MG63 (cell line): ENCODE data around the gene GINS2. TPM values are rescaled to one million over a fixed set of nuclear protein-coding genes. Genes with fewer than 3 reads are reported as not detected.
A peak's percentile ranks its signal among the peaks of the same experiment; 100 is the strongest.

ENCODE experiments used
- DNase-seq: peaks from one replicate; pipeline ENCODE4 v3.0.0-alpha.2; 2020
- H3K27me3 ChIP-seq: fragments of 250-450 bp; sonication (Bioruptor Pico); 2 replicates; pipeline ENCODE4 v1.5.1; 2020; ENCODE audit warnings: mild to moderate bottlenecking, moderate library complexity
- H3K36me3 ChIP-seq: fragments of 250-450 bp; sonication (Bioruptor Pico); 2 replicates; pipeline ENCODE4 v1.5.1; 2020; ENCODE audit warnings: mild to moderate bottlenecking, moderate library complexity
- H3K4me3 ChIP-seq: fragments of 250-450 bp; sonication (Bioruptor Pico); 2 replicates; pipeline ENCODE4 v1.5.1; 2020; ENCODE audit warnings: mild to moderate bottlenecking, moderate library complexity
- H3K9me3 ChIP-seq: fragments of 250-450 bp; sonication (Bioruptor Pico); 2 replicates; pipeline ENCODE4 v1.5.1; 2020; ENCODE audit warnings: mild to moderate bottlenecking, moderate library complexity
- total RNA-seq: library from RNA; depleted of rRNA; stranded (reverse); fragments of >200 nt; shearing (Covaris generic); gene quantifications from 2 replicates; pipeline ENCODE4 v1.2.3, GENCODE V29; 2014; ENCODE audit warnings: low replicate concordance

The GINS2 gene
- total RNA-seq, 1 experiment from 2014 or later: 12.8 TPM

DNA sequence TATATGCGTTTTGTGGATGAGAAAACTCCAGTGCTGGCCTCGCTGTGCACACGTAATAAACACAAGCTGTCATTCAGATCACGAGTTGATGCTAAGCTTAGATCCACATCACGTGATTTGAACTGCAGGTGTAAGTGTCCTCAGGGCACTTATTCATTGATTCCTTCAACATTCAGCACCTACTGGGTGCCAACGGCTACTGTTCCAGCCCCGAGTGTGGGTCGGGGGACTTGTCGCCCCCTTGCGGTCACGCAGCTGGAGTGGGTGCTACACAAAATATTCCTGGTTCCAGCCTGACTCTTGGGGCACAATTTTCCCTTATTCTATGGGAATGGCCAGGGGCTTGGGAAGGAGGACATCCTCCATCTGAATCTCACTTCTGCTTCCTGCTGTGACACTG is 29.9 kb upstream of the GINS2 start:
- no peaks in the 10 kb centered on the region for H3K9me3 ChIP-seq
- DNase-seq: no peak
- no peaks in the 10 kb centered on the region for H3K36me3 ChIP-seq
- no peaks in the 10 kb centered on the region for H3K27me3 ChIP-seq
- H3K4me3 ChIP-seq: no peak overlapping the region

DNA sequence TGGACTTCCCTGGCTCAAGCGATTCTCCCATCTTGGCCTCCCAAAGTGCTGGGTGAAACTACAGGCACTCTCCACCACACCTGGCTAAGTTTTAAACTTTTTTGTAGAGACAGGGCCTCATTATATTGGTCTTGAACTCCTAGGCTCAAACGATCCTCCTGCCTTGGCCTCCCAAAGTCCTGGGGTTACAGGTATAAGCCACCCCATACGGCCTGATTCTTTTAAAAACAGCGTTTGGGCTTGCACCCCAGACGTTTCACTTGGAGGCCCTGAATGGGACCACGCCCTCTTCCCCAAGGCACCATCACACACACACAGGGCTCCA is 29.4 kb upstream of the GINS2 start:
- Histone ChIP-seq H3K36me3 (no peaks in the 10 kb centered on the region), H3K27me3 (no peaks in the 10 kb centered on the region), H3K4me3 (no peak overlapping the region), H3K9me3 (no peaks in the 10 kb centered on the region)
- DNase-seq: no peak

DNA sequence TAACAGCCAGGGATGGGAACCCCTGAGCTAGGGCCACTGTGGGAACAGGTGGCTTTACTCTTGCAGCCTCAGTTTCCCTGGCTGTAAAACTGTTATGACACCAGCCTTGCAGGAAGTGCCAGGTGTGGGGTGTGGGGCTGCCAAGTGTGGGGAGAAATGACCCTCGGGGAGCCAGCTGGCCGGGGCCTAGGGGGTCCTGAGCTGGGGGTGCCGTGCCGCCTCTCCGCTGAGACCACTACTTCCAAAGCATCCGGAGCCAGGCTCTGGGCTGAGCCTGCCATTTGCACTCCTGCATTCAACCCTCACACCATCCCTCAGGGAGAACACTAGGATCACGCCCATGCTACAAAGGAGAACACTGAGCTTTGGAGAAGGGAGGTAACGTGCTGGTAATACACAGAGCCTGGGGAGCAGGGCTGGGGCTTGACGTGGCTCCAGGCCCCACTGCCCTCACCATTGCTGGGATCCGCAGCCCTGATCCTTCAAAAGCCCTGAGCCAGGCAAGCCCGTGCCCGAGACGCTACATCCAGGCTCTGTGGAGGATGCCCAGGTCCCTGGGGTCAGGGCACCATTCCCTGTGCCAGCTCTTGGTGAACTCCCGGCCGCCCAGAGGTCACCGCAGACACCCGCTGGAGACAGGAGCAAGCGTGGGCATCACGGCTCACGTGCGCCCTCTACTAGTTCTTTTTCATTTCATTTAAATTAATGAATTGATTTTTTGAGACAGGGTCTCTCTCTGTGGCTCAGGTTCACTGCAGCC is 28.8 kb upstream of the GINS2 start:
- no peaks in the 10 kb centered on the region for H3K36me3 ChIP-seq
- no peaks in the 10 kb centered on the region for H3K9me3 ChIP-seq
- no peak overlapping the region for H3K4me3 ChIP-seq
- peak; percentile 47 for DNase-seq
- no peaks in the 10 kb centered on the region for H3K27me3 ChIP-seq

DNA sequence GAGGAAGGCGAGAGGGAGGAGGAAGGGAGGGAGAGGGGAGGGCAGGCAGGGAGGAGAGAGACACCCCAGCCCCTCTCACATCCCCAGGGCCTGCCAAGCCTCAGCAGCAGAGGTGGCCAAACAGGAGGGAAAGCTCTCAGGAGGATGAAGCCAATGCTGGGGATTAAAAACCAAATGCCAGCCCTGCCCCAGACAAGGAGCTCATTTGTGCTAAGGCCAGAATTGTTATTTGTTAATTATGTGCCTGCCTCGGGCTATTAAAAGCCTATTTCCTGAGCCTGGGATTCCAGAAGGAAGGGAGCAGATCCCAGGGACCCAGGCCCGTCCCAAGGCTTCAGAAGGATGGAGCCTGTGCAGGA is 27.9 kb upstream of the GINS2 start:
- Histone ChIP-seq H3K9me3 (no peaks in the 10 kb centered on the region; the same call in 1 of the 2 replicates), H3K27me3 (no peaks in the 10 kb centered on the region), H3K4me3 (no peak overlapping the region), H3K36me3 (no peaks in the 10 kb centered on the region)
- no peak for DNase-seq

DNA sequence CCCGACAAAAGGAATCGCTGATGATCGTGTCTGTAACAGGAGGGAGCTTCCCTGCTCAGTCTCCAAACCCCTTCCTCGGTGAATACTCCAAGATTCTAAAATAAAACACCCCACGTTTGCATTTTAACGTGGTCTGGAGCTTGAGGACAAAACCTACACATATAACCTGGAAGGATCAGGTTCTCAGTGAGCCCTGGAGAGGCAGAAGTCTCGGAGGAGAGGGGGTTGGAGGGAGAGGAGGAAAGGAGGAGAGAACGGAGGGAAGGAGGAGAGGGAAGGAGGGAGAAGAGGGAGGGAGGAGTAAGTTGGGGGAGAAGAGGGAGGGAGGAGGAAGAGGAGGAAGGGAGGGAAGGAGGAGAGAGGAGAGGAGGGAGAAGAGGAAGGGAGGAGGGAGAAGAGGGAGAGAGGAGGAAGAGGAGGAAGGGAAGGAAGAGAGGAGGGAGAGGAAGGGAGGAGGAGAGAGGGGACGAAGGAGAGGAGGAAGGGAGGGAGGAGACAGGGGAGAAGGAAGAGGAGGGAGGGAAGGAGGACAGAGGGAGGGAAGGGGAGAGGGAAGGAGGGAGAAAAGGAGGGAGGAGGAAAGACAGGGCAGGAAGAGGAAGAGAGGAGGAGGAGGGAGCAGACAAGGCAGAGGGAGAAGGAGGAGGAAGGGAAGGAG is 27.4 kb upstream of the GINS2 start:
- no peaks in the 10 kb centered on the region; the same call in 1 of the 2 replicates for H3K9me3 ChIP-seq
- H3K4me3 ChIP-seq: no peak overlapping the region
- H3K27me3 ChIP-seq: no peaks in the 10 kb centered on the region
- no peaks in the 10 kb centered on the region for H3K36me3 ChIP-seq
- DNase-seq: no peak

DNA sequence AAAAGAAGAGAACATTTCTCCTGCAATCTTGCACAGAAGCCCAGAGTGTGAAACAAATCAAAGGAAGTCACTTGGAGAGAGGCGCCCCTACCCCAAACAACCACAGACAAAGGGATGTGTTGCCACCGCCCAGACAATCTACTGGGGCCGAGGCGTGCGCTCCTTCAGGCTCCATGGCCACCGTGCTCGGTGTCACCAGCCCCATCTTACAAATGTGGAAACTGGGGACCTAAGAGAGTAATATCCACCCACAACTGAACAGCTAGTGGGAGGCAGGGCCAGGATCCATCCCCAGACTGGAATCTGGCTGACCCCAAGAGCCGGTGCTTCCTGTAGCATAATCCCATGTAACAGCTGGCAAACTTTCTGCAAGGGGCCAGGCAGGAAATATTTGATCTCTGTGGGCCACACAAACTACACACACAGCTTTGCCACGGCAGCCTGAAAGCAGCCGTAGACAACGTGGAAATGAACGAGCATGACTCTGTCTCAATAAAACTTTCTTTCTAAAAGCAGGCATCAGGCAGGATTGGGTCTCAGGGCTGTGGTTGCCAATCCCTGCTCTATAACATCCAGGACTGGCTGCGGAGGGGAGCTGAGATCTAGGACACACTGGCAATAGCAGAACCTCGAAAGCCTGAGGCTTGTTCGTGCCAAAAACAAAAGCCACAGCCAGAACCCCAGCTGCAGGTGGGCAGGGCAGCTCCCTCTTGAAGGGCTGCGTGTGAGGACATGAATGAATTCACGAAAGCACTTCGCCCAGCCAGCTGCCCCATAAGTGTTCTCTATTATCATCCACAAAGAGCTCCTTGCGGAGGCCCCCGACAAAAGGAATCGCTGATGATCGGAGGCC is 26.6 kb upstream of the GINS2 start:
- H3K36me3 ChIP-seq: no peaks in the 10 kb centered on the region
- DNase-seq: no peak
- no peaks in the 10 kb centered on the region for H3K27me3 ChIP-seq
- H3K9me3 ChIP-seq: no peaks in the 10 kb centered on the region; the same call in 1 of the 2 replicates
- no peak overlapping the region for H3K4me3 ChIP-seq

DNA sequence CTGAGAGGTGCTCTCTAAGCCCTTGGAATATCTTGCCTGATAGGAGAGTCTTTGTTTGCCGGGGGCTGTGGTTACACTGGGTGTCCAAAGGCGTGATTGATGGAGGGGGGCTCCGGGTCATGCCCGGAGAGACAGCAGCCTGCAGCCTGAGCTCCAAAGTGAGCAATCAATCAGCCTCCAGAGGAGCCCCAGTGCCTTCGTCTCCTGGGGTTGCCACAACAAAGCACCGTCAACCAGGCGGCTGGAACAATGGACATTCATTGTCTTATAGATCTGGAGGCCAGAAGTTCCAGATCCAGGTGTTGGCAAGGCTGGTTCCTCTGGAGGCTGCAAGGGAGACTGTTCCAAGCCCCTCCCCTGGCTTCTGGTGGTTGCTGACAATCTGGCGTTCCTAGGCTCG is 24.0 kb upstream of the GINS2 start:
- Histone ChIP-seq H3K36me3 (no peaks in the 10 kb centered on the region), H3K4me3 (no peak overlapping the region), H3K9me3 (no peaks in the 10 kb centered on the region; the same call in 1 of the 2 replicates), H3K27me3 (no peaks in the 10 kb centered on the region)
- DNase-seq: no peak

DNA sequence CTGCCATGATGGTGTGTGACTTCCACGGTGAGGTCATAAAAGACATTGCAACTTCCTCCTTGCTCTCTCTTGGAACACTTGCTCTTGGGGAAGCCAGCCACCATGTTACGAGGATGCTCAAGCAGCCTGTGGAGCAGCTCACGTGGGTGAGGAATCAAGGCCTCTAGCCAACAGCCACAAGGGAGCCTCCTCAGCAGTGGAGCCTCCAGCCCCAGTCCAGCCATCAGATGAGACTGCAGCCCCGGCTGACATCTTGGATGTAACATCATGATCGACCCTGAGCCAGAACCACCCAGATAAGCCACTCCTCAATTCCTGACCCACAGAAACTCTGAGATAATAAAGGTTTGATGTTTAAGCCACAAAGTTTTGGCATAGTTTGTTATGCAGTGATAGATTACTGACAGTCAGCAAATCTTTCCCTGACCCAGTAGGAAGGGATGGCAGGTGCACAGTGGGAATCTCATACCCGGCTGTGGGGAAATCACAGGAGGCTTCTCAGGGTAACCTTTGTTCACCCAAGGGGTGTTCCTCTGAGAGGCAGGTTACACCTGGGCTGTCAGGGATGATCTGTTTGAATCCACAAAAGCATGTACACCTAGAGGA is 23.3 kb upstream of the GINS2 start:
- DNase-seq: no peak
- H3K27me3 ChIP-seq: no peaks in the 10 kb centered on the region

DNA sequence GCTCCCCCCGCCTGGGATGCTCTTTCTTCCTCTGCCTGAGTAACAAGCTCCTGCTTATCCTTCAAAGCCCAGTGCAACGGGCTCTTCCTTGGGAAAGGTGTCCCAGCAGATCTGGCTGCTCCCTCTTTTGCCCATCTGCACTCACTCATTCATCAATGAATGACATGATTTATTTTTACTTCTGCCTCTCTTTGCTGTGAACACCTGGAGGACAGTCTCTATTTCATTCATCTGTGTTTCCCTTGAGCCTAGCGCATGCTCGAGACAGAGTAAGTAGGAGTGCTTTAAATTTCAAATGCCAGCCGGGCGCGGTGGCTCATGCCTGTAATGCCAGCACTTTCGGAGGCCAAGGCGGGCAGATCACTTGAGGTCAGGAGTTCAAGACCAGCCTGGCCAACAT is 22.0 kb upstream of the GINS2 start:
- H3K4me3 ChIP-seq: no peak overlapping the region
- DNase-seq: no peak

More for the DNA sequence above, 23.3 kb upstream of the GINS2 start:
- Histone ChIP-seq H3K9me3 (no peaks in the 10 kb centered on the region; the same call in 1 of the 2 replicates), H3K4me3 (no peak overlapping the region), H3K36me3 (no peaks in the 10 kb centered on the region)

DNA sequence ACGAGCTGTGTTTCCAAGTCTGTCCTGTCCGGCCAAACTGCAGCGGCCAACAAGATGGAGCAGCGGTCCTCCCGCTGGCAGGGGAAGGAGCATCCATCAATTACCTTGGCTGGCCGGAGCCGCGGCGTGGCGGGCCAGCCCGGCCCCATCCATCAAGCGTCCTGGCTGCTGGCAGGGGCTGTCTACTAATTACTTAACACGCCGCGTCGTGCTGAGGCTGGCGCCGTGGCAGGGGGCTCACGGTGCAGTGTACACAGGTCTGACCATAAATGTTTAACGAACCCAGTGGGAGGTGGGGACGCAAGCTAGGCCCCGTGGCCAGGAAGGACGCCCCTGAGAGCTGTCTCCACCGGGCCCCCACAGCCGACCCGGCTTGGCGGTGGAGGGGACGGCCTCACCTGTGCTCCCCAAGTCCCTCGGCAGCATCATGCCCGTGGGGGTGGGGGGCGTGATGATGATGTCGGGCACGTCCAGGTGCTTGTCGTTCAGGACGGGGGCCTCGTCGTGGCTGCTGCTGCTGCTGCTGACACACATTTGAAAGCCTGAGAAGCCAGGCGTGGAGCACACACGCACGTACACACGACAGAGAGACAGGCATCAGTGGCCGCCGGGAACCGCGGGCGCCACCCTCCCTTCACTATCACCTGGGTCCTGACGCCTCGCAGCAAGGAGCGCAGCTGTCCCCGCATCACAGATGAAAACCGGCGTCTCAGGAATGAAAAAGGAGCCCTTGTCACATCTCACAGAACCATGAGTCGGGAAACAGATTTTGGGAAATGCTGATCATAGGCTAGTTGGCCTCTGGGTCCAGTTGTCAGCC is 21.2 kb upstream of the GINS2 start:
- DNase-seq: no peak
- Histone ChIP-seq H3K36me3 (no peaks in the 10 kb centered on the region), H3K27me3 (no peaks in the 10 kb centered on the region), H3K9me3 (no peaks in the 10 kb centered on the region; the same call in 1 of the 2 replicates), H3K4me3 (no peak overlapping the region)

More for the DNA sequence above, 22.0 kb upstream of the GINS2 start:
- Histone ChIP-seq H3K36me3 (no peaks in the 10 kb centered on the region), H3K9me3 (no peaks in the 10 kb centered on the region; the same call in 1 of the 2 replicates), H3K27me3 (no peaks in the 10 kb centered on the region)

DNA sequence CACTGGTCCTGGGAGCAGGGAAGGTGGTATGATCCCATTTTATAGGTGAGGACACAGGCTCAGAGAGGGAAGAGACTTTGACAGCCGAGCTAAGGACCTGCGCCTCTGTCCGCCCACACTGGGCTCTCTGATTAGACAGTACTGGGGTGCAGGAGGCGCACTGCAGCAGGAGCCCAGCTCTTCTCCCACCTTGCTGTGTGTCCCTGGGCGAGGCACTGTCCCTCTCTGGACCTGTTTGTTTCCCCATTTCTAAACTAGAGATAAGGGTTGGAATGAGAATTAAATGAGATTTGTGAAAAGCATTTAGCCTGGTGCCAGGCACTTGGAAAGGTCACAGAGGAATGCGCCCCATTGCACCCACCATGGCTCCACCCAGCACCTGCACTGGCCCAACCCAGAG is 19.6 kb upstream of the GINS2 start:
- no peak for DNase-seq
- no peak overlapping the region for H3K4me3 ChIP-seq
- H3K9me3 ChIP-seq: no peaks in the 10 kb centered on the region; the same call in 1 of the 2 replicates
- no peaks in the 10 kb centered on the region for H3K27me3 ChIP-seq
- H3K36me3 ChIP-seq: no peaks in the 10 kb centered on the region

DNA sequence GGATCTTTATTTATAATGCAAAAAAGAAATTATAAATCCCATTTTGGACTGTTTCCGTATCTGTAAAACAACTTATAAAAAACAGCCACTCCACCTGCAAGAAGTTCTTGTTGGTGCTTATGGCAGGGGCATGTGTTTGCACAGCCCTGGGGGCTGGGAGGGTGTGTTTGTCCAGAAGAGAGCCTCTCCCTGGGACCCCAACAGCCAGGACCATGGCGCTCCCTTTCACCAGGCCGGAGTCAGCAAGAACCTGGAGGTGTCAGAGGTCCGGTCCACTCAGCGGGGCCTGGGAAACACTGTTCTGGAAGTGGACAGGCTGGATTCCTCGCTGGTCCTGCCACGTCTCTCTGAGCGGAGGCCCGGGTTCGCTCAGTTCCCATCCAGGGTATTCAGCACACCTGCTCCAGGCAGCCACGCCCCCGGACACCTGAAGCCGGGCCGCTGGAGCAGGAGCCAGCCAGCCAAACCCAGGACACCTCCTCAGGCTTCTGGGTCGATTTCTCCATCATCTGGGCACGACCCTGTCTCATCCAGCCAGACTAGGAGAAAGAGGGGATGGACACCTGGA is 18.9 kb upstream of the GINS2 start:
- Histone ChIP-seq H3K4me3 (no peak overlapping the region), H3K9me3 (no peaks in the 10 kb centered on the region; the same call in 1 of the 2 replicates), H3K27me3 (no peaks in the 10 kb centered on the region), H3K36me3 (no peaks in the 10 kb centered on the region)
- DNase-seq: no peak

DNA sequence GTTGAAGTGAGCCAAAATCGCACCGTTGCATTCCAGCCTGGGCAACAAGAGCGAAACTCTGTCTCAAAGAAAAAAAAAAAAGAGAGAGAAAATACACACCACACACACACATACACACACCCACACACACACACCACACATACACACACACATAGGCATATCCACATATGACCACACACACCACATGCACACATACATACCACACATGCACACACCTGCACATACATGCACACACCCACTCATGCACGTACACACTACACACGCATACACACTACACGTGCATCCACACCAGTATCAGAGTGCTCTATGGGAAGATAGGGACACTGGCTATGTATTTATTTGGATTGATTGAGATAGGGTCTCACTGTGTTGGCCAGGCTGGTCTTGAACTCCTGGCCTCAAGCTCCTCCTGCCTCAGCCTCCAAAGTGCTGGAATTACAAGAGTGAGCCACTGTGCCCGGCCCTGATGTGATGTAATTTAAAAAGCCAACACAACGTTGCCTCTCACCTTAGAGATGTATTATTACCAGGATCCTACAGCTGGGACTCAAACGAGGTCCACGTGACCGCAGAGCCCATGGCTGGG is 17.8 kb upstream of the GINS2 start:
- no peak for DNase-seq

DNA sequence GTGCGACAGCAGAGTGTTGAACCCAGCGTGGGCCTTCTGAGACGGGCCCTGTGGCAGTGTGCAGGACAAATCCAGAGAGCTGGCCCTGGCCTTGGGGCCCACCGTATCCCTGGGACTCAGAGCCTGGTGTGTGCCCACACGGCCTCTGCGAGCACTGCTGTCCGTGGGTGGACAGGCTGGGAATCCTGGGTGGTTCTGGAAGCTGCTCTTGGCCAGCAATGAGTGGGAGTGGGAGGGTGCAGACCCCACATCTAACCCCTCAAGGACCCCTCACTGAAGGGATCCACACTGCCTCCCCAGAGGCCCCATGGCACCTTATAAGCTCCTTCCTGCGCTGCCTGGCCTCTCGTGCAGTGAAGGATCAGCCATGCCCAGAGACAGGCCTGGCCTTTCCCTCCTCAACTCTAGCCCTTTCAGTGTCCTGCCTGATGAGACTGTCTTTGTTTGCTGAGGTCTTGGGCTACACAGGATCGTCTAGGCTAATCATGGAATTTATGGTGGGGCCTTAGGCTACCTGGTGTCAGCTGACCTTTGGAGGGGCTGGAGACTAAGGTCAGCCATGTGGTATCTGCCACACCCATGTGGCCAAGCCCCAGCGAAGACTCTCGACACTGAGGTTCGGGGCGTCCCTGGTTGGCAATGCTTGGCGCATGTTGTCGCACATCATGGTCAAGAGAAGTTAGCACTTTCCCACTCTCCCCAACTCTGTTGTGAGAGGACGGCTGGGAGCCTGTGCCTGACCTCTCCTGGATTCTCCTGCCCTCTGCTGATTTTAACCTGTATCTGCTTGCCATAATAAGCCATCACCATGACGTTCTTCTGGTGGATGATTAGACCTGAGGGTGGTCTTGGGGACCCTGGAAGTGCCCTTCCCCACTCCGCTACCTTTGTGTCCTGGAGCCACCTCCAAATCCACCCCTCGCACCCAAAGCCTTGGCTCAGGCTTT is 16.4 kb upstream of the GINS2 start:
- Histone ChIP-seq H3K9me3 (no peaks in the 10 kb centered on the region), H3K4me3 (no peak overlapping the region), H3K36me3 (no peaks in the 10 kb centered on the region), H3K27me3 (no peaks in the 10 kb centered on the region)
- no peak for DNase-seq

More for the DNA sequence above, 17.8 kb upstream of the GINS2 start:
- no peaks in the 10 kb centered on the region for H3K9me3 ChIP-seq
- no peak overlapping the region for H3K4me3 ChIP-seq
- H3K36me3 ChIP-seq: no peaks in the 10 kb centered on the region
- H3K27me3 ChIP-seq: no peaks in the 10 kb centered on the region

DNA sequence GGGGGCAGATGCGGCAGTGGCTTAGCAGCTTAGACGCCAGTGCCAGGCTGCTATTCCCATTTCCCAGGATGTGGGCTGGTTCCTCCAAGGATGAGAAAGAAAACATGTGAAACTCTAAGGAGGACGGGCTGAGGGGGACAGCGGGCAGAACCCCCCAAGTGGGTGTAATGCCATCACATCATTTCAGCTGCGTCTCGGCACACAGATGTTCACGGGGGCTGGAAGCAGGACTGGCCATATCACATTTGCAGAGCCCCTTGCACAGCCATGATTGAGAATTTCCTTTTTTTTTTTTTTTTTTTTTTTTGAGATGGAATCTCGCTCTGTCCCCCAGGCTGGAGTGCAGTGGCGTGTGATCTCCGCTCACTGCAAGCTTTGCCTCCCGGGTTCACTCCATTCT is 15.3 kb upstream of the GINS2 start:
- no peaks in the 10 kb centered on the region for H3K9me3 ChIP-seq
- H3K27me3 ChIP-seq: no peaks in the 10 kb centered on the region
- H3K4me3 ChIP-seq: no peak overlapping the region
- no peaks in the 10 kb centered on the region for H3K36me3 ChIP-seq
- no peak for DNase-seq
